Esophagus muscularis mucosa (tissue), 4 donors: ENCODE measurements around the gene ANKRD11. TPM values are rescaled to one million over a fixed set of nuclear protein-coding genes. Genes with fewer than 3 reads are reported as not detected.

Experiments
- DNase-seq: peaks from one replicate; pipeline ENCODE4 v3.0.0-alpha.2; 2017; ENCODE audit errors: extremely low spot score
- H3K27ac ChIP-seq, 4 donors: fragments of 200-600 bp; sonication (generic); replicated peaks in 1 of 4; 1 replicate in 3 of 4; 2 replicates in 1 of 4; pipeline ENCODE4 v1.5.1; 2016 to 2019; ENCODE audit warnings: mild to moderate bottlenecking in 1 of 4
- H3K27me3 ChIP-seq, 4 donors: fragments of 200-600 bp; sonication (generic); one replicate each; pipeline versions ENCODE4 v1.5.1 to v1.6.0; 2016 to 2019
- H3K36me3 ChIP-seq, 4 donors: fragments of 200-600 bp; sonication (generic); one replicate each; pipeline ENCODE4 v1.5.1; 2016 to 2019
- H3K4me1 ChIP-seq, 4 donors: fragments of 200-600 bp; sonication (generic); one replicate each; pipeline ENCODE4 v1.5.1; 2016 to 2019
- H3K4me3 ChIP-seq, 4 donors: fragments of 200-600 bp; sonication (generic); 1 replicate in 2 of 4; 2 replicates in 2 of 4; pipeline ENCODE4 v1.5.1; 2016 to 2019; ENCODE audit warnings: mild to moderate bottlenecking in 4 of 4, moderate library complexity in 1 of 4
- H3K9me3 ChIP-seq, 4 donors: fragments of 200-600 bp; sonication (generic); 1 replicate in 3 of 4; 2 replicates in 1 of 4; pipeline ENCODE4 v1.5.1; 2016 to 2019
- EP300 ChIP-seq: sonication (generic); formaldehyde crosslinking; IDR thresholded peaks from one replicate; pipeline ENCODE4 v1.6.1; 2017; ENCODE audit warnings: antibody characterized with exemption
- POLR2A ChIP-seq: fragments of 450-650 bp; IDR thresholded peaks from one replicate; pipeline ENCODE4 v1.6.1; 2017; ENCODE audit warnings: antibody characterized with exemption, moderate library complexity, mild to moderate bottlenecking, low read depth
- POLR2AphosphoS5 ChIP-seq, 2 donors: sonication (generic); formaldehyde crosslinking; IDR thresholded peaks; one replicate each; pipeline ENCODE4 v1.6.1; 2017; ENCODE audit warnings: antibody characterized with exemption in 2 of 2
- WGBS: methylation state at CpG from one replicate; pipeline ENCODE4 v1.1.5; 2018; 5-methylcytosine and 5-hydroxymethylcytosine counted together
- intact Hi-C: fragments of 100-400 bp; cut with DNase I; formaldehyde crosslinking; loops from one replicate; pipeline ENCODE4 v1.15.1; 2023
- total RNA-seq, 4 donors: library from RNA; depleted of rRNA; stranded (reverse); fragments of >200 nt; gene quantifications; one replicate each; pipeline versions ENCODE4 v1.1.0 to v1.2.1, GENCODE V29; 2016
- TF ChIP-seq, protein P1 (sequence below), 3 experiments: fragments of 200-600 bp in 2 of 3; fragments of 450-650 bp in 1 of 3; sonication (generic) in 2 of 3; IDR thresholded peaks; one replicate each; pipeline ENCODE4 v1.5.1; 2017 to 2019; ENCODE audit warnings: antibody characterized with exemption in 3 of 3, mild to moderate bottlenecking in 2 of 3, moderate library complexity in 1 of 3

Gene ANKRD11
- total RNA-seq, 4 donors from 2014 or later = 60.8 to 119 (median 105) TPM

DNA sequence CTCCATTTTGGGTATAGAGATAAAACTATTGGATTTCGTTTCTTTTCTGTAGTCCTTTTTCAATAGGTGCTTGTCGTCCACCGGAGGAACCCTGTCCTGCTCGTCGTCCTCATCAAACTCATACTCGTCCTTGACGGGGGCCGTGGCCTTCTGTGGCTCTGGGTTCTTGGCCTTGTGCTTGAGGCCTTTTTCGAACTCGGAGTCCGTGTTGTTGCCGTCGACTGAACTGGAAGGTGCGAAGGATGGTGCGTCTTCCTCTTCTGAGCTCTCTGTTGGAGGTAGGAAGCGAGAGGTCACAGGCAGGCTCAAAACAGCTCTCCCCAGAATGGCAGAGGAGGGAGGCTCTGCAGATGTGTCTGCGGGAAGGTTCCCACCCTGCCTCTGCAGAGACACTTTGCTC lies 205.0 kb downstream of the ANKRD11 start:
- Histone ChIP-seq H3K27me3 (no peaks in the 10 kb centered on the region), H3K27ac (no peak overlapping the region), H3K4me3 (no peak overlapping the region), H3K36me3 (peaks cover 51 to 97% (median 82%) of the 10 kb centered on the region in 4 donors), H3K9me3 (no peaks in the 10 kb centered on the region), H3K4me1 (peaks cover 0 to 7% (median 0%) of the 10 kb centered on the region in 4 donors)
- intact Hi-C loops = no loop called here
- WGBS = 96% methylated on average over 17 of the region's 17 CpGs
- TF ChIP-seq POLR2AphosphoS5 (IDR thresholded peaks at IDR 0.05) (no peak), POLR2A (no peak), EP300 (no peak)
- TF ChIP-seq, protein P1, sequence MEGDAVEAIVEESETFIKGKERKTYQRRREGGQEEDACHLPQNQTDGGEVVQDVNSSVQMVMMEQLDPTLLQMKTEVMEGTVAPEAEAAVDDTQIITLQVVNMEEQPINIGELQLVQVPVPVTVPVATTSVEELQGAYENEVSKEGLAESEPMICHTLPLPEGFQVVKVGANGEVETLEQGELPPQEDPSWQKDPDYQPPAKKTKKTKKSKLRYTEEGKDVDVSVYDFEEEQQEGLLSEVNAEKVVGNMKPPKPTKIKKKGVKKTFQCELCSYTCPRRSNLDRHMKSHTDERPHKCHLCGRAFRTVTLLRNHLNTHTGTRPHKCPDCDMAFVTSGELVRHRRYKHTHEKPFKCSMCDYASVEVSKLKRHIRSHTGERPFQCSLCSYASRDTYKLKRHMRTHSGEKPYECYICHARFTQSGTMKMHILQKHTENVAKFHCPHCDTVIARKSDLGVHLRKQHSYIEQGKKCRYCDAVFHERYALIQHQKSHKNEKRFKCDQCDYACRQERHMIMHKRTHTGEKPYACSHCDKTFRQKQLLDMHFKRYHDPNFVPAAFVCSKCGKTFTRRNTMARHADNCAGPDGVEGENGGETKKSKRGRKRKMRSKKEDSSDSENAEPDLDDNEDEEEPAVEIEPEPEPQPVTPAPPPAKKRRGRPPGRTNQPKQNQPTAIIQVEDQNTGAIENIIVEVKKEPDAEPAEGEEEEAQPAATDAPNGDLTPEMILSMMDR (IDR thresholded peaks at IDR 0.05) = no peak
- DNase-seq = no peak

DNA sequence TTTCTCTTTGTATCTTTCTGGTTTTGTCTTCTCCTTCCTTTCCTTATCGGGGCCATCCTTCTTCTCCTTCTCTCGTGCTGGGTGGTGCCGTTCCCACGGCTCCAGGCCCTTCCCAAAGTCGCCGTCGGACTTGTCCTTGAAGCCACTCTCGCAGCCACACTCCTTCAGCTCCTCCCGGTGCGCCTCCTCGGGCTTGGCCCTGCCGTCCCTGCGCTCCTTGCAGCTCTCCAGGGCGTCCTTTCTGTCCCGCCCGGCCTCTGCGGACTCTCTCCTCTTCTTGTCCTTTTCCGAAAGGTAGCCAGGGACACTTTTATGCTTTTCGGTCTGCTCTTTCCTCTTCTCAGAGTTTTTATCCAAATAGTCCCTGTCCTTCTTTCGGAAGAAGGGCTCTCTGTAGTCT lies 206.9 kb downstream of the ANKRD11 start:
- DNase-seq = no peak
- no peaks in the 10 kb centered on the region for H3K4me1 ChIP-seq
- H3K27me3 ChIP-seq = no peaks in the 10 kb centered on the region
- H3K4me3 ChIP-seq = no peak overlapping the region
- no peak overlapping the region for H3K27ac ChIP-seq
- TF ChIP-seq POLR2A (no peak), POLR2AphosphoS5 (IDR thresholded peaks at IDR 0.05) (no peak), EP300 (no peak)
- TF ChIP-seq, protein P1 (IDR thresholded peaks at IDR 0.05) = no peak
- peaks cover 45 to 96% (median 87%) of the 10 kb centered on the region in 4 donors for H3K36me3 ChIP-seq
- intact Hi-C loops = no loop called here
- H3K9me3 ChIP-seq = no peaks in the 10 kb centered on the region
- WGBS = 91% methylated on average over 20 of the region's 20 CpGs

DNA sequence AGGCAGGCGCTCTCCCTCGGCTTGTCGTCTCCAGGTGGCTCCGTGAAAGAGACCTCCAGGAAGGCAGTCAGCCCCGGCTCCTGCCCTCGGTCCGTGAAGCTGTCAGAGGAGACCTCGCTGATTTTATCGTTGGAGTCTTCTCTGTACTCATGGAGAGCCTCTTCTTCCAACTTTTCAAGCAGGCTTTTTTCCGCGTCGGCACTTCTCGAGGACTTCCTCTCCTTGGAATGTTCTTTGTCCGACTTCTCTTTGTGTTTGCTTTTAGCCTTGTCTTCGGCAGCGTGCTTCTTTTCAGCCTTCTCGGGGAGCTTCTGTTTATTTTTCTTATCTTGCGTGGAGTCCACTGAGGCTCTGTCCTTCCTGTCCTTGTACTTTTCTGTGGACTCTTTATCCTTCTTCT lies 207.8 kb downstream of the ANKRD11 start:
- 84% methylated on average over 18 of the region's 18 CpGs for WGBS
- no peak overlapping the region for H3K4me3 ChIP-seq
- H3K27me3 ChIP-seq = no peaks in the 10 kb centered on the region
- no peak for DNase-seq
- no peak for TF ChIP-seq POLR2AphosphoS5 (IDR thresholded peaks at IDR 0.05)
- TF ChIP-seq POLR2A = no peak
- TF ChIP-seq, protein P1 (IDR thresholded peaks at IDR 0.05) = no peak
- no peak for TF ChIP-seq EP300
- intact Hi-C loops = no loop called here
- H3K36me3 ChIP-seq = peaks cover 35 to 96% (median 87%) of the 10 kb centered on the region in 4 donors
- H3K4me1 ChIP-seq = no peaks in the 10 kb centered on the region
- H3K27ac ChIP-seq = no peak overlapping the region
- no peaks in the 10 kb centered on the region for H3K9me3 ChIP-seq

DNA sequence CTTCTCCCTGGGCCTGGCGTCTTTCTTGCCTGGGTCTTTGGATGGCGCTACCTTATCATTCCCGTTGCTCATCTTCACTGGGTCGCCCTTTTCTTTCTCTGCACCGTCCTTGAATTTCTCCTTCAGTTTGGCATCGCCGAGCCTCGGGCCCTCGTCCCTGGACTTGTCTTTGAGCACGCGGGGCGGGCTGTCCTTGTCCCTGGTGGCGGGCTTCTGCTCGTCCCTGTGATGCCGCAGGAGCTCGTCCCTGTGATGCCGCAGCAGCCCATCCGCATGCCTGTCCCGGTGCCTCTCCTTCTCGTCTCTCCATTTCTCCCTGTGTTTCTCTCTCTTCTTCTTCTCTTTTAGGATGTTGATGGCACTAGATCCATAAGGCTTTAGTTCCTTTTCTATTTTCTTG lies 208.5 kb downstream of the ANKRD11 start:
- DNase-seq = no peak
- Histone ChIP-seq H3K27ac (no peak overlapping the region), H3K9me3 (no peaks in the 10 kb centered on the region), H3K4me1 (no peaks in the 10 kb centered on the region), H3K27me3 (no peaks in the 10 kb centered on the region), H3K4me3 (no peak overlapping the region), H3K36me3 (peaks cover 30 to 96% (median 87%) of the 10 kb centered on the region in 4 donors)
- TF ChIP-seq EP300 = no peak
- TF ChIP-seq, protein P1 (IDR thresholded peaks at IDR 0.05) = no peak
- TF ChIP-seq POLR2A = no peak
- TF ChIP-seq POLR2AphosphoS5 (IDR thresholded peaks at IDR 0.05) = no peak
- intact Hi-C loops = no loop called here
- 99% methylated on average over 20 of the region's 20 CpGs for WGBS

DNA sequence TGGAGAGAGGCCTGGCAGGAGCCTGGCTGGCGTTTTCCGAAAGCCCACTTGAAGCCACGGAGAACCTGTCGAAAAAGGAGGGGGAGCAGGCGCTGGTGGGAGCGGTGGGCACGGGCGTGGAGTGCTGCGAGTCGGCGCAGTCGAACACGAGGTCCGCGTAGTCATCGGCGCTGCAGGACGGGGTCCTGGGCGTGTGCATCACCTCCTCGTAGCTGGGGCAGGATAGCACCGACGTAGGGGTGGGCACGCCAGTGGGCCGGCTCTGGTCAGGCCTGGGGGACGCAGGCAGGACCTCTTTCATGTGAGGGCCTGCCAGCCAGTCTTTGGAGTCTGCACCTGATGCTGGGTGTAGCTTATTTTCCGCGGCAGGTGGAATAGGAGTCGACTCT lies 209.2 kb downstream of the ANKRD11 start:
- intact Hi-C loops = no loop called here
- Histone ChIP-seq H3K4me1 (no peaks in the 10 kb centered on the region), H3K4me3 (no peak overlapping the region), H3K27me3 (no peaks in the 10 kb centered on the region), H3K36me3 (peaks cover 25 to 96% (median 86%) of the 10 kb centered on the region in 4 donors), H3K9me3 (no peaks in the 10 kb centered on the region), H3K27ac (no peak overlapping the region)
- TF ChIP-seq, protein P1 (IDR thresholded peaks at IDR 0.05) = no peak
- no peak for TF ChIP-seq EP300
- TF ChIP-seq POLR2AphosphoS5 (IDR thresholded peaks at IDR 0.05) = no peak
- no peak for TF ChIP-seq POLR2A
- no peak for DNase-seq
- WGBS = 94% methylated on average over 21 of the region's 28 CpGs
